Endothelial cell of umbilical vein (primary cell): ENCODE data around the gene SPSB2.

Source experiments
- CTCF ChIP-seq, 2 donors: IDR thresholded peaks; 1 replicate in 1 of 2; 2 replicates in 1 of 2; pipeline ENCODE4 v1.5.1; 2011; ENCODE audit warnings: low read length in 2 of 2, mild to moderate bottlenecking in 2 of 2, moderate library complexity in 2 of 2, control low read depth in 1 of 2, inconsistent platforms in 1 of 2, low read depth in 1 of 2; ENCODE audit not compliant: insufficient read depth in 1 of 2; ENCODE audit errors: extremely low read depth in 1 of 2
- EZH2 ChIP-seq: IDR thresholded peaks from 2 replicates; pipeline ENCODE4 v1.6.1; 2012; ENCODE audit warnings: borderline replicate concordance, low read depth, mild to moderate bottlenecking, moderate library complexity, low read length, inconsistent platforms; ENCODE audit not compliant: severe bottlenecking
- FOS ChIP-seq: IDR thresholded peaks from 2 replicates; pipeline ENCODE4 v1.6.1; 2011; ENCODE audit warnings: mild to moderate bottlenecking, low read length, moderate library complexity, borderline replicate concordance; ENCODE audit not compliant: insufficient read depth
- GATA2 ChIP-seq: IDR thresholded peaks from 2 replicates; pipeline ENCODE4 v1.7.0; 2011; ENCODE audit warnings: low read depth, mild to moderate bottlenecking, moderate library complexity, mixed read lengths, low read length; ENCODE audit not compliant: insufficient read length, insufficient read depth
- JUN ChIP-seq: IDR thresholded peaks from 2 replicates; pipeline ENCODE4 v1.6.1; 2011; ENCODE audit warnings: borderline replicate concordance, low read depth; ENCODE audit not compliant: insufficient read length, insufficient read depth
- MAX ChIP-seq: IDR thresholded peaks from 2 replicates; pipeline ENCODE4 v1.6.1; 2011; ENCODE audit not compliant: insufficient read depth, insufficient read length
- MYC ChIP-seq: IDR thresholded peaks from one replicate; pipeline ENCODE4 v1.6.1; 2011; ENCODE audit warnings: mild to moderate bottlenecking, low read depth, low read length
- POLR2A ChIP-seq: IDR thresholded peaks from 2 replicates; pipeline ENCODE4 v1.6.1; 2012; ENCODE audit warnings: low read depth, mild to moderate bottlenecking, control low read depth, low read length
- POLR2AphosphoS5 ChIP-seq: IDR thresholded peaks from 2 replicates; pipeline ENCODE4 v1.6.1; 2012; ENCODE audit warnings: low read depth, mild to moderate bottlenecking, control low read depth, low read length, moderate library complexity; ENCODE audit not compliant: insufficient read depth

GRCh38 chr12:6914246-6914946 is 41.3 kb upstream of the SPSB2 start, which contains the start of gene ENO2:
- no peak for TF ChIP-seq CTCF (IDR thresholded peaks at IDR 0.05; ENCODE audit: extremely low read depth in 1 of 2, insufficient read depth in 1 of 2, low read depth in 1 of 2, low read length in 2 of 2)
- no peak for TF ChIP-seq POLR2A
- no peak for TF ChIP-seq POLR2AphosphoS5
- TF ChIP-seq EZH2: no peak
- no peak for TF ChIP-seq MAX
- no peak for TF ChIP-seq FOS
- TF ChIP-seq MYC: no peak
- no peak for TF ChIP-seq JUN
- no peak for TF ChIP-seq GATA2
